Body of pancreas (tissue), 4 donors: ENCODE measurements around the gene FHOD3. TPM values are rescaled to one million over a fixed set of nuclear protein-coding genes. Genes with fewer than 3 reads are reported as not detected.

Experiments used
- ATAC-seq: fragments of 150-250 bp; one replicate; pipeline ENCODE4 v1.9.1; 2016
- DNase-seq, 4 donors: peaks; one replicate each; pipeline ENCODE4 v3.0.0-alpha.2; 2019
- H3K27ac ChIP-seq, 4 donors: fragments of 200-600 bp; sonication (generic); 1 replicate in 3 of 4; 2 replicates in 1 of 4; pipeline versions ENCODE4 v1.5.1 to v1.6.1; 2016 to 2019; ENCODE audit warnings: mild to moderate bottlenecking in 1 of 4, mixed read lengths in 1 of 4, moderate library complexity in 1 of 4
- H3K27me3 ChIP-seq, 2 donors: fragments of 200-600 bp; sonication (generic); one replicate each; pipeline ENCODE4 v1.6.0; 2016; ENCODE audit warnings: mild to moderate bottlenecking in 1 of 2
- H3K36me3 ChIP-seq, 2 donors: fragments of 200-600 bp; sonication (generic); replicated peaks in 1 of 2; 2 replicates each; pipeline ENCODE4 v1.5.1; 2016; ENCODE audit warnings: low read depth in 2 of 2; ENCODE audit not compliant: insufficient read depth in 1 of 2
- H3K4me1 ChIP-seq: fragments of 200-600 bp; sonication (generic); one replicate; pipeline ENCODE4 v1.6.0; 2016
- H3K4me3 ChIP-seq, 2 donors: fragments of 200-600 bp; sonication (generic); 1 replicate in 1 of 2; 2 replicates in 1 of 2; pipeline ENCODE4 v1.5.1; 2016 to 2019
- H3K9me3 ChIP-seq, 3 donors: fragments of 200-600 bp; sonication (generic); 1 replicate in 2 of 3; 2 replicates in 1 of 3; pipeline ENCODE4 v1.5.1; 2016
- CTCF ChIP-seq, 7 experiments: fragments of 450-650 bp in 4 of 7; fragments of 200-600 bp in 3 of 7; sonication (generic) in 3 of 7; IDR thresholded peaks; one replicate each; pipeline ENCODE4 v1.5.1; 2016 to 2019; ENCODE audit warnings: antibody characterized with exemption in 7 of 7
- POLR2A ChIP-seq, 3 donors: fragments of 450-650 bp; IDR thresholded peaks; one replicate each; pipeline ENCODE4 v1.6.1; 2016; ENCODE audit warnings: antibody characterized with exemption in 3 of 3, mild to moderate bottlenecking in 2 of 3
- WGBS, 2 donors: methylation state at CpG; one replicate each; pipeline ENCODE4 v1.1.5; 2017; 5-methylcytosine and 5-hydroxymethylcytosine counted together
- intact Hi-C: fragments of 100-400 bp; cut with DNase I; formaldehyde crosslinking; loops from one replicate; pipeline ENCODE4 v1.15.1; 2023
- total RNA-seq, 2 donors: library from RNA; depleted of rRNA; stranded (reverse); fragments of >200 nt; gene quantifications; one replicate each; pipeline ENCODE4 v1.1.0, GENCODE V29; 2016

Gene FHOD3
- total RNA-seq, 2 donors from 2014 or later = 0.52 to 2.0 TPM

GRCh38 chr18:36441426-36442240, 144.1 kb downstream of the FHOD3 start:
- WGBS, 2 donors = 46 to 62% methylated on average over 9 of the region's 9 CpGs
- no peak overlapping the region for H3K4me3 ChIP-seq
- DNase-seq = no peak
- ATAC-seq = peak; percentile 74
- H3K27ac ChIP-seq = peak overlapping the region in 3 of 4 donors; percentile 39 to 49 (median 40)
- TF ChIP-seq POLR2A (IDR thresholded peaks at IDR 0.05) = no peak
- TF ChIP-seq CTCF (IDR thresholded peaks at IDR 0.05) = no peak
- H3K27me3 ChIP-seq = no peaks in the 10 kb centered on the region
- peaks cover 20% of the 10 kb centered on the region for H3K4me1 ChIP-seq
- intact Hi-C loops = no loop called here
- no peaks in the 10 kb centered on the region for H3K36me3 ChIP-seq
- H3K9me3 ChIP-seq = no peaks in the 10 kb centered on the region

GRCh38 chr18:36442717-36443116, 145.2 kb downstream of the FHOD3 start:
- 85 to 90% methylated on average over 3 of the region's 3 CpGs for WGBS, 2 donors
- intact Hi-C loops = no loop called here
- ATAC-seq = no peak
- H3K36me3 ChIP-seq = no peaks in the 10 kb centered on the region
- H3K4me1 ChIP-seq = peaks cover 20% of the 10 kb centered on the region
- no peak for TF ChIP-seq CTCF (IDR thresholded peaks at IDR 0.05)
- TF ChIP-seq POLR2A (IDR thresholded peaks at IDR 0.05) = no peak
- no peak overlapping the region for H3K27ac ChIP-seq
- no peaks in the 10 kb centered on the region for H3K9me3 ChIP-seq
- DNase-seq = no peak
- H3K27me3 ChIP-seq = no peaks in the 10 kb centered on the region
- no peak overlapping the region for H3K4me3 ChIP-seq

GRCh38 chr18:36446059-36446458, 148.5 kb downstream of the FHOD3 start:
- ATAC-seq = no peak
- no peak overlapping the region for H3K27ac ChIP-seq
- intact Hi-C loops = no loop called here
- H3K36me3 ChIP-seq = no peaks in the 10 kb centered on the region
- no peaks in the 10 kb centered on the region for H3K9me3 ChIP-seq
- peaks cover 11% of the 10 kb centered on the region for H3K4me1 ChIP-seq
- no peak for TF ChIP-seq POLR2A (IDR thresholded peaks at IDR 0.05)
- TF ChIP-seq CTCF (IDR thresholded peaks at IDR 0.05) = no peak
- DNase-seq = no peak
- H3K4me3 ChIP-seq = no peak overlapping the region
- WGBS, 2 donors = 89% methylated on average over 11 of the region's 11 CpGs
- no peaks in the 10 kb centered on the region for H3K27me3 ChIP-seq

GRCh38 chr18:36448384-36449290, 151.1 kb downstream of the FHOD3 start:
- no peak for TF ChIP-seq POLR2A (IDR thresholded peaks at IDR 0.05)
- no peak for TF ChIP-seq CTCF (IDR thresholded peaks at IDR 0.05)
- intact Hi-C loops = no loop called here
- 84 to 92% methylated on average over 3 of the region's 3 CpGs for WGBS, 2 donors
- Histone ChIP-seq H3K36me3 (no peaks in the 10 kb centered on the region), H3K4me1 (peaks cover 3% of the 10 kb centered on the region), H3K9me3 (no peaks in the 10 kb centered on the region), H3K27me3 (no peaks in the 10 kb centered on the region), H3K4me3 (no peak overlapping the region), H3K27ac (no peak overlapping the region)
- DNase-seq (no peak), ATAC-seq (no peak)
